SK-N-SH (cell line): Measurements from ENCODE around the gene GPX6.

Experiments used
- CTCF ChIP-seq: fragments of 200-600 bp; sonication (generic); IDR thresholded peaks from 2 replicates; pipeline ENCODE4 v1.6.1; 2017; ENCODE audit warnings: antibody characterized with exemption, mild to moderate bottlenecking, moderate library complexity
- EZH2phosphoT487 ChIP-seq: fragments of 200-600 bp; sonication (generic); IDR thresholded peaks from 2 replicates; pipeline ENCODE4 v1.6.1; 2017; ENCODE audit warnings: low read depth, mixed run types, mild to moderate bottlenecking, antibody characterized with exemption, moderate library complexity, borderline replicate concordance
- GABPA ChIP-seq: IDR thresholded peaks from 2 replicates; pipeline ENCODE4 v1.4.0; 2012; ENCODE audit warnings: low read depth, mild to moderate bottlenecking
- POLR2AphosphoS5 ChIP-seq: IDR thresholded peaks from 2 replicates; pipeline ENCODE4 v1.6.1; 2012; ENCODE audit warnings: low read depth, low read length
- RAD21 ChIP-seq: IDR thresholded peaks from 2 replicates; pipeline ENCODE4 v1.6.1; 2012; ENCODE audit warnings: mild to moderate bottlenecking, low read length
- REST ChIP-seq: IDR thresholded peaks from 2 replicates; pipeline ENCODE4 v1.6.1; 2012; ENCODE audit warnings: mild to moderate bottlenecking, low read depth, low read length, moderate library complexity
- SIN3A ChIP-seq: IDR thresholded peaks from 2 replicates; pipeline ENCODE4 v1.6.1; 2012; ENCODE audit warnings: low read depth, mild to moderate bottlenecking, low read length, moderate library complexity, borderline replicate concordance
- SMC3 ChIP-seq: IDR thresholded peaks from 2 replicates; pipeline ENCODE4 v1.6.1; 2012; ENCODE audit warnings: low read depth, low read length, improper control_type of control experiment
- TAF1 ChIP-seq: IDR thresholded peaks from 2 replicates; pipeline ENCODE4 v1.6.1; 2012; ENCODE audit warnings: low read depth, mild to moderate bottlenecking, low read length, moderate library complexity, borderline replicate concordance

- TF ChIP-seq EZH2phosphoT487 (no peak), SMC3 (no peak), CTCF (no peak), REST (no peak), RAD21 (no peak), SIN3A (no peak), POLR2AphosphoS5 (no peak), GABPA (no peak), TAF1 (no peak)
These were observed 53.2 kb downstream of the GPX6 start for GRCh38 chr6:28462401-28462800.
